ENCODE measurements around the gene KRT17. TPM values are rescaled to one million over a fixed set of nuclear protein-coding genes. Genes with fewer than 3 reads are reported as not detected.

Gene KRT17
- total RNA-seq, 4 donors from 2014 or later, result not detected

DNA sequence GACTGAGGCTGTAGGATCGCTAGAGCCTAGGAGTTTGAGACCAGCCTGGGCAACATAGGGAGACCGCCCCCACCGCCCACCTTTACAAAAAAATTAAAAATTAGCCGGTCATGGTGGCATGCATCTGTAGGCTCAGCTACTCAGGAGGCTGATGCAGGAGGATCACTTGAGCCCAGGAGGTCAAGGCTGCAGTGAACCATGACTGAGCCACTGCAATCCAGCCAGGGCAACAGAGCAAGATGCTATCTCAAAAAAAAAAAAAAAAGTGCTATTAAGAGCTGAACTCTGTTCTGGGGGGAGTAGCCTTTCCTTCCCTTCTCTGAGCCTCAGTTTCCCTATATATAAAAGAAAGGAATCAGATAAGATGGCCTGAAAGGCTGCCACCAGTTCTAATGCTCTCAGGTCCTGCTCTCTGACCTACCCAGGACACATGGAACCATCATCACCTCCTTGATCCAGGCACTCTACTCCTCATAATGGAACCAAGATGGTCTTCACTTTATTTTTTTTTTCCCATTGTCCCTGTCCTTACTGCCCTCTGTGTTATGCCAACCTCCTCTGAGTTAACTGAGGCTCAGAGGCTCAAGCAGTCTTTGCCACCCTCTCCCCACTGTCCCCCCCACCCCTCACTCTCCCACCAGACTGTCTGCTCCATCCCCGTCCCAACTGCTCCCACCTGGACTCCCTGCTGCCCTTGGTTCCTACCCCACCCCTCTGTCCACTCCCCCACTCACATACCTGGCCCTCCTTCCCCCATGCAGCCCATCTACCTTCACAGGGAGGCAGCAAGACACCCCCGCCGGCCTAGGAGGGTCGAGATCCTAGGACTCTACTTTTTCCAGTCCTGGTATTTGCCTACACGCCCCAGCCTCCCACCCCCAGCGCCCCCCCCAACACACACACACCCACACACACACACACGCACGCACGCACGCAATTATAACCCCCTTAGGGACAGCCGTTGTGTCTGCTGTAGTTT is 40.5 kb upstream of the KRT17 start:
- TF ChIP-seq, protein P1, sequence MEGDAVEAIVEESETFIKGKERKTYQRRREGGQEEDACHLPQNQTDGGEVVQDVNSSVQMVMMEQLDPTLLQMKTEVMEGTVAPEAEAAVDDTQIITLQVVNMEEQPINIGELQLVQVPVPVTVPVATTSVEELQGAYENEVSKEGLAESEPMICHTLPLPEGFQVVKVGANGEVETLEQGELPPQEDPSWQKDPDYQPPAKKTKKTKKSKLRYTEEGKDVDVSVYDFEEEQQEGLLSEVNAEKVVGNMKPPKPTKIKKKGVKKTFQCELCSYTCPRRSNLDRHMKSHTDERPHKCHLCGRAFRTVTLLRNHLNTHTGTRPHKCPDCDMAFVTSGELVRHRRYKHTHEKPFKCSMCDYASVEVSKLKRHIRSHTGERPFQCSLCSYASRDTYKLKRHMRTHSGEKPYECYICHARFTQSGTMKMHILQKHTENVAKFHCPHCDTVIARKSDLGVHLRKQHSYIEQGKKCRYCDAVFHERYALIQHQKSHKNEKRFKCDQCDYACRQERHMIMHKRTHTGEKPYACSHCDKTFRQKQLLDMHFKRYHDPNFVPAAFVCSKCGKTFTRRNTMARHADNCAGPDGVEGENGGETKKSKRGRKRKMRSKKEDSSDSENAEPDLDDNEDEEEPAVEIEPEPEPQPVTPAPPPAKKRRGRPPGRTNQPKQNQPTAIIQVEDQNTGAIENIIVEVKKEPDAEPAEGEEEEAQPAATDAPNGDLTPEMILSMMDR (IDR thresholded peaks at IDR 0.05; ENCODE audit: low read depth), result no peak

DNA sequence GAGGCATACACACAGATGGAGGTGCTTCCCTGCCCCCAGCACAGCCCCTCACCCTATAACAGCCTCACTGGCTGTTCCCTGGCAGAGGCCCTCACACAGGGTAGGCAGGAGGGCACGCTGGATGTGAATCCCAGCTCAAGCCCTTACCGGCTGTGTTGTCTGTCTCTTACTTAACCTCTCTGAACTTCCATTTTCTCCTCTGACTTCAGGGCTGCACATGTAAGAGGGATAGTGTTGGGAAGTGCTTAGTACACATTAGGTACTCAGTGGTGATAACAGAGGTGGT is 39.7 kb upstream of the KRT17 start:
- TF ChIP-seq, protein P1 (IDR thresholded peaks at IDR 0.05; ENCODE audit: low read depth), result no peak

DNA sequence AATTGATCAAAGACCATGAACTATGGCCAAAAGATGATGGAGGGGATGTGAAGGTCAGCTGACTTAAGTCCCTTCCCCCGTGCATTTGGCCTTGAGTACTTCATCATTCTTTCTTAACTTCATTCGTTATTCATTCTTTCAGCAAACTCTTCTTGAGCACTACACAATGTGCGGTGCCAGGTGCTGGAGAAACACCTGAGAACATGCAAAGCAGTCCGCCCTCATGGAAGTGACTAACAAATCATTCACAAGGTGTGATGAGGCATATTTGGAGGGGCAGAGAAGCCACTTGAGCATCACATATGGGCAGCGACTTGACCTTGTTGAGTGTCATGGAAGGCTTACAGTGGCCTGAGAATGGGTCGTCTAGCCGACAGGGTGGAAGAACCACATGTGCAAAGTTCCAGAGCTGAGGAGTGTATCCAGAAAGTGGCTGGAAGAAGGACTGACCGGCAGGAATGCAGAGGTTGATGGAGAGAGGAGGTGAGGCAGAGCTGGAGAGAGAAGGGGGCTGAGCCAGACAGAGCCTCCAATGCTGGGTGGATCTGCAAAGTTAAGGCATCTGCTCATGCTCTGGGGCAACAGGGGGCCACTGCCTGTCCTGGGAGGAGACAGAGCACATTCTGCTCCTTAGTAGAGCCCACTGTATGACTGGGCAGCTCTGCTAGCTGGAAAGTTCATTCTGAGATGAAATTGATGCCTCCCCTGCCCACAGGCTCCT is 39.2 kb upstream of the KRT17 start:
- TF ChIP-seq, protein P1 (IDR thresholded peaks at IDR 0.05; ENCODE audit: low read depth), result no peak

DNA sequence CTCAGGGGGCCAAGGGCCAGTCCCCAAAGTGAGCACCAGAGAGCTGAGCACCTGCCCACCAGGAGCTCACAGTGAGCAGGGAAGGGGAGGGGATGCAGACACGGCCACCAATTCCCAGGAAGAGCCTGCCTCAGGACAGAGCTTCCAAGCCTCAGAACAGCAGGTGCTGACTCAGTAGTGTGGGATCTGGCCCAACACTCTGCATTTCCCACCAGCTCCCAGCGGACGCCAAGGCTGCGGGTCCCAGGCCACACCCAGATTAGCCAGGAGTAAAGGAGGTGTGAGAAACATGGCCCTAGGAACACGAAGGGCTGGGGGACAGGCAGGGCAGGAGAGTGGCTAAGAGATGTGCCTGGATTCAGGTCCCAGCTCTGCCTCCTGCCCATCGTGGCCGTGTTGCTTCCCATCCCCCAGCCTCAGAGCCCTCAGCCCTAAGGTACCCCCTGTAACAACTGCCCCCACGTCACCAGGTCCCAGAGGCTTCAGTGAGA is 35.9 kb upstream of the KRT17 start:
- TF ChIP-seq, protein P1 (IDR thresholded peaks at IDR 0.05; ENCODE audit: low read depth), result no peak

DNA sequence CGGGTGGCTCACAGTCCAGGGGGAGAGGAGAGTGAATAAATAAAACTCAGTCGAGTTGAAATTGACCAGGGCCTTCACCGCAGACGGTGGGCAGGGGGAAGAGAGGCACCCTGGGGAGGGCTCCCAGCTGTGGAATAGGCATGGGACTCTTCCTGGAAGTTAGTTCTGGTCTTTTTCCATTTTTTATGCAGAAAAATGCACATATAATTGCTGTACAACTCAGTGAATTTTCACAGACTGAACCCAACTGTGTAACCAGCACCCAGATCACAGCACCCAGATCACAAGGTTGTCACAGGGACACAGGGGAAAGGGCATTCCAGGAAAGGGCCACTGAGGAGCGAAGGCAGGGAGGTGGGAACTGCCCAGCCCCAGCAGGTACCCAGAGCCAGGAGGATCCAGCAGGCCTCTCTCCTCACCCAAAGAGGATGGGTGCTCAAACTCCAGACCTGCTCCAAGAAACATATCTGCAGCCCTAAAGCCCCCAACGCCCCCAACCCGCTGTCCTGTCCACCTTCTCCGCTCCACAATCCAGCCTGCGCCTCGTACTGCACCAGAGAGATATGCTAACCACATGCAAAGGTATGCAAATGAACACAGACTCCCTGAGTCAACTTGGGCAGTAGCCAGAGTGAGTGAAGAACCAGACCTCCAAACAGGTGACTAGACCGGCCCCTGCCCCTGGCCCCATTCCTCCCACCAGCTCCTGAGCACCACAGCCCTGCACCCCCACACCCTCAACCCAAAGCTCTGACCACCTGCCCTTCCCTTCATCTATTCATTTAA is 35.2 kb upstream of the KRT17 start:
- TF ChIP-seq, protein P1 (IDR thresholded peaks at IDR 0.05; ENCODE audit: low read depth), result no peak

DNA sequence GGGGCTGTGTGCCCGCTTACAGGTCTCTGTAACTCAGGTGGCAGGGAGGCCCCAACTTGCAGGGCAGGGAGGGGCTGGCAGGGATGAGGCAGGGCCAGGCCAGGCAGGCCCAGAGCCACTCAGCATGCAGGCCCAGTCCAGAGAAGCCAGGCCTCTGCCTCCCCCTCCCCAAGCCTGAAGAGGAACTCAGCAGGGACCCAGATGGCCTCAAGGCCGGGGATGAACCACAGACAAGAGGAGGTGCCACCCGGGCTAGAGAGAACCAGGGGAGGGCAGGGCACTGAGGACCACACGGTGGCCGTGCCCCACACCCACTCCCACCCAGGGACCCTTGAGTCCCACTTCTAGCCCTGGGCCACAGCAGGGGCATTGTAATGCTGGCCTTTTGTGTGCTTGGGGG is 34.5 kb upstream of the KRT17 start:
- TF ChIP-seq, protein P1 (IDR thresholded peaks at IDR 0.05; ENCODE audit: low read depth), result no peak
